HG03460 (cell line): Measurements from ENCODE around the gene HSDL1.
"Not testable (repeated sequence)": the region's sequence is repeated elsewhere in the genome, so short reads cannot be mapped to it uniquely, and the experiment has no call there.

Experiments used
- ATAC-seq: cut with Tn5 transposase; IDR thresholded peaks from one replicate; pipeline ENCODE4 v1.9.1; 2021; ENCODE audit not compliant: unreplicated experiment

HSDL1 gene

GRCh38 chr16:84139628-84140258 is 5.2 kb downstream of the HSDL1 start:
- no peak for ATAC-seq

- ATAC-seq, result peak; percentile 81
Measured at GRCh38 chr16:84138824-84139627, 6.0 kb downstream of the HSDL1 start.

- ATAC-seq, result no peak
Measured at GRCh38 chr16:84138500-84138823, 6.5 kb downstream of the HSDL1 start.

- no peak for ATAC-seq
Measured at GRCh38 chr16:84137769-84138357, 7.1 kb downstream of the HSDL1 start.

- ATAC-seq, result no peak
Measured at GRCh38 chr16:84137287-84137686, 7.7 kb downstream of the HSDL1 start.

GRCh38 chr16:84136331-84137125 is 8.4 kb downstream of the HSDL1 start:
- no peak for ATAC-seq

GRCh38 chr16:84132527-84133285 is 12.3 kb downstream of the HSDL1 start:
- no peak for ATAC-seq

GRCh38 chr16:84131117-84131516 is 13.9 kb downstream of the HSDL1 start:
- ATAC-seq, result no peak

- ATAC-seq, result no peak
Measured at GRCh38 chr16:84124257-84125073, 20.5 kb downstream of the HSDL1 start.

GRCh38 chr16:84121007-84121406 is 24.0 kb downstream of the HSDL1 start:
- no peak for ATAC-seq

GRCh38 chr16:84120023-84120422 is 25.0 kb downstream of the HSDL1 start:
- ATAC-seq, result no peak

GRCh38 chr16:84119368-84119767 is 25.6 kb downstream of the HSDL1 start:
- no peak for ATAC-seq

GRCh38 chr16:84118315-84118714 is 26.7 kb downstream of the HSDL1 start:
- ATAC-seq, result not testable (repeated sequence)

GRCh38 chr16:84117494-84117843 is 27.5 kb downstream of the HSDL1 start:
- peak; percentile 8 for ATAC-seq

- peak; percentile 88 for ATAC-seq
Measured at GRCh38 chr16:84116720-84117493, 28.1 kb downstream of the HSDL1 start, which contains the start of gene MBTPS1. Gene MBTPS1, minus strand, starts transcription at chr16:84116942. Its CDS starts 15,159 bp downstream, at chr16:84101783.

GRCh38 chr16:84115919-84116719 is 28.9 kb downstream of the HSDL1 start:
- peak; percentile 38 for ATAC-seq

GRCh38 chr16:84111949-84112348 is 33.0 kb downstream of the HSDL1 start:
- not testable (repeated sequence) for ATAC-seq

GRCh38 chr16:84111525-84111924 is 33.5 kb downstream of the HSDL1 start:
- no peak for ATAC-seq
